ENCODE data around the gene CNTNAP2.

- no peak for TF ChIP-seq CTCF (IDR thresholded peaks at IDR 0.05)
- TF ChIP-seq POLR2AphosphoS5 (IDR thresholded peaks at IDR 0.05), result no peak
Measured at GRCh38 chr7:148026713-148027112, 1910.1 kb downstream of the CNTNAP2 start.
